HG02884 (cell line): ENCODE measurements around the gene FAHD1.

ENCODE experiments used
- ATAC-seq: cut with Tn5 transposase; IDR thresholded peaks from one replicate; pipeline ENCODE4 v1.9.1; 2021; ENCODE audit warnings: mild to moderate bottlenecking, moderate library complexity; ENCODE audit not compliant: unreplicated experiment

Gene FAHD1

DNA sequence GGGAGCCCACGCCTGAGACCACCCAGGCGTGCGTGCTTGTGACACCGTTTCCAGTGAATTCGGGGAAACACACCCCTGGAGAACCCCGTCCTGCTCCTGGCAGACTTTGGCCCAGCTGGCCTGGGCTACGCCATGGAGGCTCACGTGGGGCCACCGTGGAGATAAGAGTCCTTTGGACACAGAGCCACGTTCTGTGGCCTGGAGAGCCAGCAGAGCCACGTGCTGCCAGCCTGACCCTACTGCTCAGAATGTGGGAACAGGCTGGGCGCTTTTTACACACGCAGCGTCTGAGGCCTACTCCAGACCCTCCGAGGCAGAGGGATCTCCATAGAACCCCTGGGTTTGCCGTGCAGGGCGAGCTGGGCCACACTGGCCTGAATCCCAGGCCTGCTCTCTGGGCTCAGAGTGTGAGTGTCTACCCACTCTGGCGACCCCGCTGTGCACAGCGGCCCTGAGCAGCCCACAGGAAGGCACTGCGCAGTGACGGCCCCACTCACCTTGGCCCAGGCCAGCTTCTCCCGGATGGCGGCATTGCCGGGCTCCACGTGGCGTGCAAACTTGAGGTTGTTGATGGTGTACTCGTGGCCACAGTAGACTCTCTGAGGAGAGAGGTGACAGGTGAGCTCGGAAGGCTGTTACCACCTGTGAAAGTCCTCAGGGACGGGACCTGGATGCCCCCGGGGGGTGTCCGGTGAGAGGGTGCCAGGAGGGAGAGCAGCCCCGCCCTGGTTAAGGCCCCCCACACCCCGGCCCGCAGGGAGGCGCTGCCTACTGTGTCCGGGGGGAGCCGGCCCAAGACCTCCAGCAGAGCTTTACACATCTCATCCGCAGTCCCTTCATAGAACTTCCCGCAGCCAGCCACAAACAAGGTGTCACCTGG lies 10.4 kb upstream of the FAHD1 start:
- no peak for ATAC-seq

DNA sequence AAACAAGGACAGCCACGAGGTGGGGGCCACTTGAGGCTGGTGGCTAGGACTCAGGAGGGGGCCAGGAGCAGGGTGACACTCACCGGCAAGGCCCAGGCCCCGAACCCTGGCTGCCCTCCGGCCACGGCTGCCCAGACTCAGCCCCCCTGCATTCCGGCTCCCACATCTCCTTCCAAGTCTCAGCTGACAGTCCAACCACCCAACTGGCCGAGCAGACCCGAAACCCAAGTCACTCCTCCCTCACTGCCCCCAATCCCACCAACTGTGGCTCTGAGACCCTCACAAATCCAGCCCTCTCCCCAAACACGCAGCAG lies 9.8 kb upstream of the FAHD1 start:
- ATAC-seq = no peak

DNA sequence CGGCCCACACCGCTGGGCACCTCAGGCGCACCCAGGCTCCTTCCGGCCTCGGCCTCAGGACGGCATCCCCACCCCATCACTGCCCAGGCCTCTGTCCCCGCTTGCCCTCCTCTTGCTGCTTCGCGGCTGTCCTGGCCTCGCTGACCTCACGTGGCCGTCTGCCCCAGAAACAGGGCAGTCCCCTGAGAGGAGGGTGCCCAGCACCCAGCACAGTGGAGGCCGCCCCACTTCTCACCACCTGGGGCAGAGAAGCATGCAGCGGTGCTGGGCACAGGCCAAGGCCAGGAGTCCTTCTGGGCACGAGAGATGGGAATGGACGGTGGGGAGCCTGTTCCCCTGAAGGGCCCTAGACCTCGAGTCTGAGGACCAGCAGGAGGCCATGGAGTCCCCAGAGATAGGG lies 9.3 kb upstream of the FAHD1 start:
- ATAC-seq = no peak

DNA sequence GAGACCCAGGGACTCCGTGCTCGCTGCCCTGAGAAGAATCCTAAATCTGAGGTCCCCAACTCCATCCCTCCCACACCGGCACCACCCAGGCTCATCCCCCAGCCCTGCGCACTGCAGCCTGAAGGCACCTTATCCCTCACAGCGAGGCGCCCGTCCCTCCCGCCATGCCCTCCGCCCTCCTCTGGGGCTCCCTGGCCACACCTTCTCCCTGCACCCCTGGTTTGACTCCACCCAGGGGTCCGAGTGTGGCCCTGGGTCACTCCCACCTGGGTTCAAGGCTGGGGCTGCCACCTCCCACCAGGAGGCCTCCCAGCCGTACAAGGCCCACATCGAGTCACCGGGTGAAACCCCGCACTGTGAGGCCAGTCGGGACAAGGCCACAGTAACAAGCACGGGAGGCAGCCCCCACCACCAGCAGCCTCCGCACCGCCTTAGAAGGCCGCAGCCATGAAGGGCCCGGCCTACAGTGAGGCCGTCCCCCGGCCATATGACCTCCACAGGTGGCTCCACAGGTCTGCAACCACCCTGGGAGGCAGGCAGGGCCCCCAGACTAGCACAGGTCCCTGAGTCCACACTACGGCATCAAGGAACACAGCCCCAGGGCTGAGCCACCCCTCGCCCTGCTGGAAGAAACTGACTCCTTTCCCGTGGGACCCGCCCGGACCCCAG lies 8.7 kb upstream of the FAHD1 start:
- ATAC-seq = no peak

DNA sequence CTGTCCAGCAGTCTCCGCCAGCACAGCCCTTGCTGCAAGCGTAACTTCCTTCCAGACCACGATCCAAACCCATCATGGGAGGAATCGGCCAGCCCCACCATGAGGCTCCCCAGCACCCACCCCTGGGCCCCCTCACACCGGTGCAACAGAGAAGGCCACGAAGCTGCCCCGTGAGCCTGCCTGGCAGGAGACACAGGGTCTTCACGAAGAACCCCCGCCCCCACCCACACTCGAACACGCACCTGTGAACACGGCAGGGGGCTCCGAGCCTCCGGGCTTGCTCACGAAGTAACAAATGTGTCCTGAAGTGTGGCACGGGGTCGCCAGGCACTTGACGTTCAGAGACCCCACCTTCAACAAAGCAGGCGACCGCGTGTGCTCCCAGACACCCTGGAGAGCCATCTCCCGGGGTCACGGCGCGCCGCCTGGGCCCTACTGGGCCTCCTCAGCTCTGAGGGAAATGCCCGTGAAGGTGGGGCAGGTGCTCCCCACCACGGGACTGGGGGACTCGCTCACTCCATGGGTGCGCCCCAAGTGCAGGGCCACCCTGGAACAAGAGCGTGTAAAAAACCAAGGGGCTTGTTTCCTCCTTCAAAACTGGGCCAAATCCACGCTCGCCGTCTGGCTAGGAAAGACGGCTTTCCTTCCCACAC lies 8.0 kb upstream of the FAHD1 start:
- no peak for ATAC-seq

DNA sequence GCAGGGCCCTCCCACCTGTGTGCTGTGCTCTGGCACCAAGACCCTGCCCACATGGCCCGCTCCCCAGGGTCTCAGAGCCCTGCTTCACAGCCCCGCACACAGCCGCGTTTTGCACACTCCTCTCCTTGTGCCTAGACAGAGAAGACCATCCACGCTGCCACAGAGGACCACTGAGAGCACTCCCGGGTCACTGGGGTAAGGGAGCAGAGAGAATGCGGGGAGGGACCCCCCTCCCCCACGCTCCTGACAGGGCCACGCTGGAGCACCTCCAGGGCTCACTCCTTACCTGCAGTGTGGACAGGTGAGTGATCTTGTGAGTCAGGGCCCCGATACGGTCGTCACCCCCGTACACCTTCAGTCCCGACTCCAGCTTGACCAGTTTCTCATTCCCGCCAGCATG lies 7.4 kb upstream of the FAHD1 start:
- ATAC-seq = no peak

DNA sequence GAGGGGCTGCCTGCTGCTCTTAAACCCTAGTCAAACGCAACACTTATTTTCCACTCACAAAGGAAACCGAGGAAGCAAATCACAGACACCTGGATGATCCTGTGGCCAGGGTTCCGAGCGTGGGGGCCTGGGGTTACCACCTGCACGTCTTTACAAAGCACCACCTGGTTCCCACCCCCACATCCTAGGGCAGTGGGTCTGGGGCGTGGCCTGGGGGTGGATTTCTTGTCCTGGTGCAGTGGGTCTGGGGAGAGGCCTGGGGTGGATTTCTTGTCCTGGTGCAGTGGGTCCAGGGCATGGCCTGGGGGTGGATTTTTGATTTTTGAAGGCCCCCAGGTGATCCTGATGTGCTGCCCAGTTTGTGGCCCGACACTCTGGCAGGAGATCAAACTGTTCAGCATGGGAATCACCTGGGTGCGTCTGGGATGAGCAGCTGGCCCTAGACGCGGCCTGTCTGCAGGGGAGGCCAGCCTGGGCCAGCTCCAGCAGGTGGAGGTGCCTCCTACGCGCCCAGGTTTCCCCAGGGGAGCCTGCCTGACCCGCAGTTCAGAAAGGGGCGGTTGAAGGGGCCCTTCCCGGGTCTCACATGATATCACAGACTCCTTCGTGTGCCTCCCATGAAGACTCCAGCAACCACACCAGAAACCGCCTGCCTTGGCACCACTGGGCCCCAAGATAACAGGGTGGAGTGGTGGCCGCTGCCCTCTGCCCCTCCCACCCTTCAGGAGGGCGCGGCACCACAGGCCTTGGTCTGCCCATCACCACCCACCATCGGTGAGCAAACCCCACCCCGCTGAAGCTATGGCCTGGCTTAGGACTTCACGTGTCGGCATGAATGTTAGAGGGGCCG lies 6.7 kb upstream of the FAHD1 start:
- ATAC-seq = no peak

DNA sequence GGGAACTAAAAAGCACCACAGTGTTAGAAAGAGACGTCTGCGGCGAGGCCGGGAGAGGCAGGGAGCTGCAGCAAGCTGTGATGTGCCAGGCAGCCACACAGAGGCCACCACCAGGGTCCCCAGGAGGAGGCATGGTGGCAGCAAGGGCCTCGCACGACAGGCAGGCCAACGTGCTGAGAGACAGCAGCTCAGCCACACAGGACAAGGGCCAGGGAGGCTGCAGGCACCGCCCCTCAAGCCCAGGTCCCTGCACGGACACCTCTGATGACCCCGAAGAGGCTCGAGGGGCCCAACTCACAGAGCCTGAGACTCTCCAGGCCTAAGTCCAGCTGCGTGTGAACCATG lies 6.1 kb upstream of the FAHD1 start:
- ATAC-seq = no peak

DNA sequence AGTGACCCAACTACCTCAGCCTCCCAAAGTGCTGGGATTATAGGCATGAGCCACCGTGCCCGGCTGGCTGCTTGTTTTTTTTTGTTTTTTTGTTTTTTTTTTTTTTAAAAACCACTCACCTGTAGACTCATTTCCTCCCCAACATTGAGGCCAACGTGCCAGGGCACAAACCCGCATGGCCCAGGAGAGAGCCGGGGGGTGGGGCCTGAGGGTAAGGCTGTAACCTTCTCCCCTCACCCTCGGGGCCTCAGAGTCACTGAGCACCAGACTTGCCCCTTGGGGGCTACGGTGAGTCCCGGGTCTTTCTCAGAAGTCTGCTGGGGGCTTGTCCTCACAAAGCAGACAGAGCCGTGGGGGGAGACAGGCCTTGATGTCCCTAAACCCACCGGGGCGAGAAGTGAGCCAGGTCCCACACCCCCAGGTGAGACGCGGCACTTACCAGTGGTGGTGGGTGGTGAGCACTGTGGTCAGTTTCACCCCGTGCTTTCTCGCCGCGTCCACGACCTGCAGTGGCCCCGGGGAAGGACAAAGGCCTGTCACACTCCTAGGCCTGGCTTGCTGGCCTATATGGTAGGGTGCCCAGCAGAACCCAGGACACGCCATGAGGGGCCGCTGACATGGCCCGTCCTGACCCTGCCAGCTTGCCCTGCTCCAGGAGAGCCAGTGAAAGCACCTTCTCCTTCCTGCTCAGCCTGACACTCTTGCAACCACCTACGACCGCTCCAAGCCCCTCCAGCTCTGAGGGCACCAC lies 5.0 kb upstream of the FAHD1 start:
- ATAC-seq = no peak

DNA sequence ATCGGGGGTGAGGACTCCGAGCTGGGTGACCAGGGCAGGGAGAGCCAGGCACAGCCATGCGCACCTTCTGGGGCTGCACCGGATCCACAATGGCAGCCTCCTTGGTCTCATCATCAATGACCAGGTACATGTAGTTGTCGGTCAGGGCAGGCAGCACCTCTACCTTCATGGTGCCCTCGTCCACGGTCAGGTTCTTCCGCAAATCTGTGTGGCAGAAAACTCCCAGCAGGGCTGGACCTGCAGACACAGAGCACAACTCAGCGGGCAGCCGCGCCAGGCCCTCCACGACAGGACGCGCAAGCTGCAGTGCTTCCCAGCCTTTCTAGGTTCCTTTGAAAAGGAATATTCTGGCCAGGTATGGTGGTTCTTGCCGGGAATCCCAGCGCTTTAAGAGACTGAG lies 4.2 kb upstream of the FAHD1 start:
- ATAC-seq = no peak

DNA sequence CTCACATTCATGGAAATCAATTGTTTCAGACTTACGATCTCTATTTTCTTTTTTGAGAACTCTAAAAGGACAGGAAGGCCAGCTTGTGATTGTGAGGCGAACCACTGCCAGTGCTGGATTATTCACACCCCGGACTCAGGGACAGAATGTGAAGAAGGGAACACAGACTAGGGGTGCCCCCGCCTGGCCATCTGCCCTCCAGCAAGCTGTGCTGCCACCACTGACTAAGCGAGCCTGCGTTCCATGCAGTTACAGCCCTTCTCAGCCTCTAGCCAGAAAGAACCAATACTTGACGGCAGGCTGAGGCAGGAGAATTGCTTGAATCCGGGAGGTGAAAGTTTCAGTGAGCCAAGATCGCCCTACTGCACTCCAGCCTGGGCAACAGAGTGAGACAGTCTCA lies 3.2 kb upstream of the FAHD1 start:
- no peak for ATAC-seq

DNA sequence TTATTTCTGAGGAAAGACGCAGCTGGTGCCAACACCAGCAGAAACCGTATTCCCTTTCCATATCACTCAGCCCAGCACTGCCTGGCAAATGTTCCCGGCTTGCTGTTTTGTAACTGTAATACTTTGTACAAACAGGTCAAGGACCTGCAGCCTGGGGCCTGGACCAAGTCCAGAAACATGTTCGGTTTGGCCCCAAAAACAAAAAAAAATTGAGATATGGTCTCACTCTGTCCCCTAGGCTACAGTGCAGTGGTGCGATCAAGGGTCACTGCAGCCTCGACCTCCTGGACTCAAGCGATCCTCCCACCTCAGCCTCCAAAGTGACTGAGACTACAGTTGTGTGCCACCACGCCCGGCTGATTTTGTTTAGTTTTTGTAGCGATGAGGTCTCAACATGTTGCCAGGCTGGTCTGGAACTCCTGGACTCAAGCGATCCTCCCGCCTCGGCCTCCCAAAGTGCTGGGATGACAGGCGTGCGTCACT lies 1.6 kb upstream of the FAHD1 start:
- no peak for ATAC-seq

DNA sequence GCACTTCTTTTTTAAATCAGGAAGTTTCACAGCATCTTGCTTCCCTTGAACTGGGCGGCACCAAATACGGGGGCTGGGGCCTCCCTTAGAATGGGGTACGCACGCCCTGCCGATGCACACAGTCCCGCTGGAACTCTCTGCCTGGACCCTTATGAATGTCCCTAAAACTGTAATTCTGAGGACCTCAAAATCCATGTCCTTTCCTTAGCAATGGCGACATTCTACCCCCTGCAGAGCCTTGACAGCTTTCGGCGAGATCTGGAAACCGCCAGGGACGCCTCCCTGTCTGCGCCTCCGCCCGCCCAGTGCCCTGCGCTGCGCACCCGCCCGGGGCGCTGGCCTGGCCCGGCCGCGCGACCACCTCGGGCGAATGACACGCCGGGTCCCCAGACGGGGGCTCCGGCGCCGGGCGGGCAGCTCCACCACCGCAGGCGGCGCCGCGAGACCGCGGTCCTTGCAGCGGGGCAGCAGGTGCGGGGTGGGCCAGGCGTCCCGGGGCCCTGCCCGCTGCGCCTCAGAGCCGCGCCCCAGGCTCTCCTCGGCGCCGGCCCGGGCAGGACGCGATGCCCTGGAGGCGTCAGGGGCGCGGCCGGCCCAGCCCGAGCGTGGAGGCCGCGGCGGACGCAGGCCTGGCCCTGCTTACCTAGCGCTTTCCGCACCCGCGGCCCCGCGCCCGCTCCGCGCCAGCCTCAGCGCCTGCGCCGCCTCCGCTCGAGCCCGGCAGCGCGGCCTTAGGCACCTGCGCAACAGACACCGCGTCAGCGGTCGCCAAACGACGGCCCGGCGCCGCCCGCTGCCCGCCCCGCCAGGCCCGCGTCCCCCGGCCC lies 929 bp upstream of the FAHD1 start:
- peak; percentile 30 for ATAC-seq

DNA sequence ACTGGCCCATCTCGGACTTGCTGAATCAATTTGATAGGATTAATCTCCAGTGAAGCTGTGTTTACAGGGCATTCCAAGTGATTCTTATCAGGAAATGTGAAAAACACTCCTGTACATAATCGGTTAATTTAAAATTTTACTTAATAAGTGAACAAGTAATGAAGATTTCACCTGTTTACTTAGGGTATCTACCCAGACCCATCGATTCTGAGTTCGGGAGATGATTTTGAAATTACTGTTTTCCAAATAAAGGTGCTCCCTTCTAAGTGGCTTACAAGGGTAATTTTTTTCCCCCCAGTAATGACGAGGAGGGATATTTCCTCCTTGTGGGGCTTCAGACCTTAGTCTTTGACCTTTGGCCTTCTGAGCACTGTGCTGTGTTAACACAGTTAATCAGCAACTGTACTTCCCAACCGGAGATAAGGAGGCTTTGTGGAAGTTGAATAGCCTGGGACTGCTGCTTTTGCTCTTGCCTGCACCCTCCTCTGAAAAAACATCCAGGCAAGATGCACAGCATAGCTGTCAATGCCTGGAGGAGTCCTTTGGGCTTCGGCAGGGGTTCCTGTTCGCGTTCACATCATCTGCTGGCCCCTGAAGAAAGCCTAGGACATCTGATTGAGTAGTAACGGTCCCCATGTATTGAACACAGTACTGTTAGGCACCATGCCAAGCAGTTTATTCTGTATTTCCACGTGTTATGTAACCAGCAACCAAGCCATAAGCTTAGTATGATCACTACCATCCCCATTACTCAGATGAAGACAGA lies 1.8 kb downstream of the FAHD1 start:
- no peak for ATAC-seq

DNA sequence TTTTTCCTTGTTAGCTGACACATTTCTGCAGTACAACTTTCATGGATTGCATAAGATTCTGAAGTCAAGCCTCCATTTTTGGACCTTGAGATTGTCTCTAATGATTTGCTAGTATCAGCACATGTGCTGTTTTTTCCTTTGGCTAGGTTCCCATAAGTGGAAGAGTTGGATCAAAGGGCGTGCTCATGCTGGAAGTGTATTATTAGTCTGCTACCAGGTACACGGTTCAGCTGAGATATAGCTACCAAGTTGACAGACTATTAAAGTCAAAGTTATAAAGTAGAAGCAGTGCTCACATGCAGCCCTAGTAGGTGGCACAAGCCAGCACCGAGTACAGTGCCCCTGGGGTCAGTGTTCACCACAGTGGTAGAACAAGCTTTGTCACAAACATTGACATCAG lies 3.2 kb downstream of the FAHD1 start:
- no peak for ATAC-seq

DNA sequence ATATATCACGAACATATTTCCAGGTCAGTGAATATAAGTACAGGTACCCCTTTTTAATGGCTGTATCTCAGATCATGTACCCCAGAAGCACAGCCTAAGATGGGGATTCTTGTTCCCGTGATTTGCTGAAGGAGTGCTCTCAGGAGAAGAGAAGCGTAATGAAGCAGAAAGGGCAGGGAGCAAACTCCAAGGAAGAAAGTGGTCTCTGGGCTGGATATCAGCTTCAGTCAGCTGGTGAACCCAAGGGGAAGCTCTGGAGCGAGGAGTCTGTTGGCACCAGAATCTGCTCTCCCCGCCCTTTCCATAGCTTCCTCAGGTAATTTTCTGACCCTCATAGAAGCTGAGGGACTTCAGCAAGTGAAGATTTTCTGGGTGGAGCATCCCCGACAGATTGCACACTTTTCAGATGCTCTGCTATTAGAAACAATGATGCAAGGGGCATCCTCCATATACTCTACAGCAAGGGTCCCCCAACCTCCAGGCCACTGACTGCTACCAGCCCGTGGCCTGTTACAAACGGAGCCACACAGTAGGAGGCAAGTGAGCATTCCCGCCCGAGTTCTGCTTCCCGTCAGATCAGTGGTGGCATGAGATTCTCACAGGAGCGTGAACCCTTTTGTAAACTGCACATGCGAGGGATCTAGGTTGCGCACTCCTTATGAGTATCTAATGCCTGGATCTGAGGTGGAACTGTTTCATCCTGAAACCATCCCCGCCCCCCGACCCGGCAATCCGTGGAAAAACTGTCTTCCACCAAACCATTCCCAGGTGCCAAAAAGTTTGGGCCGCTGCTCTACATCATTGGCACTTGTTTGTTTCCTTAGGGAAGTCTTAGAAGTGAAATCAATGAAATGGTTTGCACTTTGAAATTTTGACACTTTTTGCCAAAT lies 4.4 kb downstream of the FAHD1 start:
- no peak for ATAC-seq

DNA sequence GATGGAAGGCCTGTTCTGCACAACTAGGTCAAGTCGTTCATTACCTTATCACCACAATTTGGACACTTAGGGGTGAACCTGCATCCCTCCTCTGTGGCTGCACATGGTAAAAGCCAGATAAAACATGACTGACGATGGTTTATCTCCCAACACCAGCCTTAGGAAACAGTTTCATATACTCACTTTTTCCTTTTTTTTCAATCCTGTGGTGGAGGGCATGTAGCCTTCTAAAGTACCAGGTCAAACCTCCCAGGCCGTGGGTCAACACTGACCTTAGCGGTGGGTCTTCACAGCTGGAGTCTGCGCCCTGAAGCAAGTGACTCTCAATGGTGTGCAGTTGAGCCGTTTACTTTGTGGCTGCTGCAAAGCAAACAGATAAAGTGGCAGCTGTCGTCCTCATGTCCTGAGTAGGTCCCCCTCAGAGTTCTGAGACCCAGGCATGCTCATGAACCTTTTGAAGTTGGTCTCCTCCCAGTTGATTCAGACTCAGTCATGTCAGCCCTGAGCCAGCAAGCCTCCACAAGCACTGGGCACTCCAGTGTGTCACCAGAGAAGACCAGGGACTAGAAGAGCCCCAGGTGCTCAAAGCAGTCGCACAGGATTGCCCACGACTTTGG lies 5.9 kb downstream of the FAHD1 start:
- ATAC-seq = no peak
